Heart right ventricle (tissue), 16 donors: ENCODE results near the gene LBP. TPM values are rescaled to one million over a fixed set of nuclear protein-coding genes. Genes with fewer than 3 reads are reported as not detected.
"Not testable (repeated sequence)": the region's sequence is repeated elsewhere in the genome, so short reads cannot be mapped to it uniquely, and the experiment has no call there.

Experiments
- ATAC-seq, 8 donors: fragments of 200-7000 bp; cut with Tn5 transposase; one replicate each; pipeline ENCODE4 v1.9.1; 2020; ENCODE audit warnings: mild to moderate bottlenecking in 8 of 8, moderate library complexity in 8 of 8, moderate number of reproducible peaks in 1 of 8
- DNase-seq, 2 donors: peaks; one replicate each; pipeline ENCODE4 v3.0.0-alpha.2; 2020
- H3K27ac ChIP-seq, 10 donors: fragments of 200-600 bp; sonication (generic) in 2 of 10; one replicate each; pipeline versions ENCODE4 v1.5.0 to v1.8.0; 2020 to 2022; ENCODE audit warnings: mild to moderate bottlenecking in 3 of 10
- H3K27me3 ChIP-seq, 7 donors: fragments of 200-600 bp; one replicate each; pipeline ENCODE4 v1.8.0; 2021 to 2022; ENCODE audit warnings: mild to moderate bottlenecking in 2 of 7
- H3K36me3 ChIP-seq, 9 donors: fragments of 200-600 bp; sonication (generic) in 1 of 9; one replicate each; pipeline versions ENCODE4 v1.5.0 to v1.8.0; 2020 to 2022; ENCODE audit warnings: mild to moderate bottlenecking in 2 of 9
- H3K4me1 ChIP-seq, 9 donors: fragments of 200-600 bp; sonication (generic) in 1 of 9; one replicate each; pipeline versions ENCODE4 v1.5.0 to v1.8.0; 2020 to 2022; ENCODE audit warnings: mild to moderate bottlenecking in 4 of 9
- H3K4me3 ChIP-seq, 10 donors: fragments of 200-600 bp; sonication (generic) in 2 of 10; one replicate each; pipeline versions ENCODE4 v1.5.0 to v1.8.0; 2020 to 2022; ENCODE audit warnings: mild to moderate bottlenecking in 7 of 10, moderate library complexity in 2 of 10
- H3K9me3 ChIP-seq, 11 donors: fragments of 200-600 bp in 10 of 11; sonication (generic) in 2 of 11; one replicate each; pipeline versions ENCODE4 v1.5.0 to v1.8.0; 2013 to 2022; ENCODE audit warnings: mild to moderate bottlenecking in 2 of 11, control low read depth in 1 of 11, moderate library complexity in 1 of 11
- CTCF ChIP-seq, 9 donors: fragments of 200-600 bp; sonication (generic) in 2 of 9; IDR thresholded peaks; one replicate each; pipeline versions ENCODE4 v1.5.0 to v1.8.0; 2021 to 2022; ENCODE audit warnings: antibody characterized with exemption in 9 of 9, mild to moderate bottlenecking in 5 of 9, moderate library complexity in 1 of 9
- WGBS, 2 donors: extraction: QIAGEN DNeasy Blood & Tissue Kit; methylation state at CpG; one replicate each; pipeline ENCODE4 v1.1.7; 2013; ENCODE audit warnings: inconsistent platforms in 1 of 2; 5-methylcytosine and 5-hydroxymethylcytosine counted together
- intact Hi-C, 10 donors: fragments of 100-400 bp; cut with DNase I; formaldehyde crosslinking; loops; one replicate each; pipeline versions ENCODE4 v1.11.1 to v1.14.2; 2022
- polyA plus RNA-seq, 2 donors: library from polyadenylated mRNA; stranded (reverse); fragments of 200-250 nt; gene quantifications; one replicate each; pipeline ENCODE4 v1.2.3, GENCODE V29; 2013
- total RNA-seq, 10 donors: library from RNA; stranded (reverse); fragmentation: NEBNext Ultra II Directional in 3 of 10; extraction: Animal tissue kit (Norgen Biotek cat#: 25700) in 3 of 10; gene quantifications; one replicate each; pipeline versions ENCODE4 v1.2.1 to v1.2.4, GENCODE V29; 2021 to 2023
- donor health status: Arrhythmogenic right ventricular cardiomyopathy.
- donor health status: ischemic (EF 13 %, LVEDD 7.1; RV severe dilation, severe dysfunction).
- donor health status: healthy with polysubstance abuse.
- donor health status: DM: no; HTN: yes; CAD: no.
- donor health status: DM: no; HTN: no; CAD: no.
- donor health status: ischemic (EF 25% LVEDD 6.9; RV normal size, moderate dysfunction).
- donor health status: ischemic (EF 25% LVEDD 5.7; RV mildly dilated, moderate dysfunction).
- donor health status: healthy.
- donor health status: DM: yes; HTN: yes; CAD: no.
- donor health status: Ischemic cardiomyopathy.
- donor health status: ischemic (EF 35%, LVEDD 5.7; RV mildly dilated, moderate dysfunction).
- donor health status: nonischemic (EF 11% LVEDD 7.7; RV severe dilation, severe dysfunction).
- donor health status: DM: yes; HTN: yes; CAD: no.
- donor health status: PGD.
- donor health status: ischemic (EF 29% LVEDD 5.4; RV normal size, mild dysfunction).
- donor health status: nonischemic (EF 23%, LVEDD 6.1; RV moderate dilation, normal function).

LBP gene
- total and polyA plus RNA-seq, 12 donors, result 0.17 to 3.5 (median 0.33) TPM; not detected in 5

DNA sequence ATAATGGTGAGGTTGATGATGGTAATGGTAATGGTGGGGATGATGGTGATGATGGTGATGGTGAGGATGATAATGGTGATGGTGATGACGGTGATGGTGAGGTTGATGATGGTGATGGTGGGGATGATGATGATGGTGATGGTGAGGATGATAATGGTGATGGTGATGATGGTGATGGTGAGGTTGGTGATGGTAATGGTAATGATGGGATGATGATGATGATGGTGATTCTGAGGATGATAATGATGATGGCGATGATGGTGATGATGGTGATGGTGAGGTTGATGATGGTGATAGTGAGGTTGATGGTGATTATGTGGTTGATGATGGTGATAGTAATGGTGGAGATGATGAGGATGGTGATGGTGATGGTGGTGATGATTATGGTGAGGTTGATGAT, 32.6 kb upstream of the LBP start:
- no peaks in the 10 kb centered on the region for H3K4me1 ChIP-seq
- no peaks in the 10 kb centered on the region for H3K36me3 ChIP-seq
- H3K27ac ChIP-seq, result no peak overlapping the region
- no peak for TF ChIP-seq CTCF (IDR thresholded peaks at IDR 0.05)
- ATAC-seq (no peak), DNase-seq (no peak)
- peaks cover 0 to 6% (median 0%) of the 10 kb centered on the region in 11 donors for H3K9me3 ChIP-seq
- 96 to 98% methylated on average over 2 of the region's 2 CpGs for WGBS, 2 donors
- intact Hi-C loops, result loop anchor here in 2 of 10 donors (5.0 to 10.0 kb wide), 2 partner anchors 76 to 79 kb away; no protein-coding TSS in a partner anchor
- no peak overlapping the region for H3K4me3 ChIP-seq
- peaks cover 0 to 14% (median 0%) of the 10 kb centered on the region in 7 donors for H3K27me3 ChIP-seq

DNA sequence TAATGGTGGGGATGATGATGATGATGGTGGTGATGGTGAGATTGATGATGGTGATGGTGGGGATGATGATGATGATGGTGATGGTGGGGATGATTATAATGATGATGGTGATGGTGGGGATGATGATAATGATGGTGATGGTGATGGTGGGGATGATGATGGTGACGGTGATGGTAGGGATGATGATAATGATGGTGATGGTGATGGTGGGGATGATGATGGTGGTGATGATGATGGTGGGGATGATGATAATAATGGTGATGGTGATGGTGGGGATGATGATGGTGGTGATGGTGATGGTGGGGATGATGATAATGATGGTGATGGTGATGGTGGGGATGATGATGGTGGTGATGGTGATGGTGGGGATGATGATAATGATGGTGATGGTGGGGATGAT, 31.9 kb upstream of the LBP start:
- not testable (repeated sequence) for DNase-seq, H3K4me1 ChIP-seq, H3K9me3 ChIP-seq, ATAC-seq, H3K4me3 ChIP-seq, H3K36me3 ChIP-seq, H3K27ac ChIP-seq
- 95 to 96% methylated on average over 1 of the region's 1 CpG for WGBS, 2 donors
- peaks cover 0 to 16% (median 0%) of the 10 kb centered on the region in 7 donors for H3K27me3 ChIP-seq
- intact Hi-C loops, result loop anchor here in 2 of 10 donors (5.0 to 10.0 kb wide), 2 partner anchors 77 to 80 kb away; no protein-coding TSS in a partner anchor

DNA sequence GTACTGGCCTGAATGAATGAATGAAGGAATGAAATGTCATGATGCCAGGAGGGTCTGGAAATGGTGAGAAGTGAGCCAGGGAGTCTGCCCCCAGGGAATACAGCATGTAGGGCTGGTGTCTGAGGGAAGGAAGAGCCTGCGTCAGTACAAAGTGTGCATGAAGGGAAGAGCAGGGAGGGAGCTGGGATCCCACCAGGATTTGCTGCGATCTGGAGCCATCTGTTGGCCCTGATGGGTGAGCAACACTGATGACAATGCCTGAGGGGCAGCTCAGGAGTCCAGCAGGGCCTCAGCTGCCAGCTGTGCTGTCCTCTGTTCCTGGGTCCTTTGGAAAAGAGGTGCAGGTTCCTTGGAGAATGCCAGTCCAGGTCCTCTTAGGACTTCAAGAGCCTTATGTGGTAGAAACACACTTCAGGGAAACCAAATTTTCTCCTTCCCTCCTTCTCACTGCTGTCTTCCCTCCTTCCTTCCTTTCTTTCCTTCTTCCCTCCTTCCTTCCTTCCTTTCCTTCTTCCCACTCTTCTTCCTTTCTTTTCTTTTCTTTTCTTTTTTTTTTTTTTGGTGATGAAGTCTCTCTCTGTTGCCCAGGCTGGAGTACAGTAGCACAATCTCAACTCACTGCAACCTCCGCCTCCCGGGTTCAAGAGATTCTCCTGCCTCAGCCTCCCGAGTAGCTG, 30.9 kb upstream of the LBP start:
- H3K9me3 ChIP-seq, result no peaks in the 10 kb centered on the region
- WGBS, 2 donors, result 66 to 69% methylated on average over 5 of the region's 5 CpGs
- DNase-seq (no peak), ATAC-seq (peak in 3 of 8 donors; percentile 30 to 61 (median 50))
- H3K4me3 ChIP-seq, result no peak overlapping the region
- no peaks in the 10 kb centered on the region for H3K36me3 ChIP-seq
- intact Hi-C loops, result loop anchor here in 4 of 10 donors (5.0 to 10.0 kb wide), 3 partner anchors 81 to 258 kb away; no protein-coding TSS in a partner anchor
- peak in 3 of 9 donors; percentile 19 to 25 (median 20) for TF ChIP-seq CTCF (IDR thresholded peaks at IDR 0.05)
- no peak overlapping the region for H3K27ac ChIP-seq
- H3K4me1 ChIP-seq, result no peaks in the 10 kb centered on the region
- H3K27me3 ChIP-seq, result peaks cover 0 to 19% (median 3%) of the 10 kb centered on the region in 7 donors

GRCh38 chr20:38316341-38316740, 29.9 kb upstream of the LBP start:
- no peaks in the 10 kb centered on the region for H3K9me3 ChIP-seq
- no peaks in the 10 kb centered on the region for H3K36me3 ChIP-seq
- intact Hi-C loops, result loop anchor here in 4 of 10 donors (5.0 to 10.0 kb wide), 3 partner anchors 82 to 259 kb away; no protein-coding TSS in a partner anchor
- ATAC-seq (no peak), DNase-seq (no peak)
- H3K27me3 ChIP-seq, result peaks cover 0 to 18% (median 3%) of the 10 kb centered on the region in 7 donors
- TF ChIP-seq CTCF (IDR thresholded peaks at IDR 0.05), result no peak
- H3K4me1 ChIP-seq, result no peaks in the 10 kb centered on the region
- whole genome bisulfite sequencing, 2 donors, result 91 to 92% methylated on average over 4 of the region's 4 CpGs
- H3K27ac ChIP-seq, result no peak overlapping the region
- H3K4me3 ChIP-seq, result no peak overlapping the region

- DNase-seq (no peak), ATAC-seq (no peak)
- no peak overlapping the region for H3K27ac ChIP-seq
- no peak overlapping the region for H3K4me3 ChIP-seq
- no peak for TF ChIP-seq CTCF (IDR thresholded peaks at IDR 0.05)
- WGBS, 2 donors, result 71 to 80% methylated on average over 3 of the region's 3 CpGs
- intact Hi-C loops, result loop anchor here in 4 of 10 donors (5.0 to 10.0 kb wide), 3 partner anchors 83 to 260 kb away; no protein-coding TSS in a partner anchor
- no peaks in the 10 kb centered on the region for H3K9me3 ChIP-seq
- H3K36me3 ChIP-seq, result no peaks in the 10 kb centered on the region
- H3K4me1 ChIP-seq, result no peaks in the 10 kb centered on the region
- peaks cover 0 to 18% (median 3%) of the 10 kb centered on the region in 7 donors for H3K27me3 ChIP-seq
Measured at GRCh38 chr20:38317422-38317821, 28.9 kb upstream of the LBP start.
